Endodermal cell (in vitro differentiated cells): ENCODE measurements around the gene RALGAPA2. TPM values are rescaled to one million over a fixed set of nuclear protein-coding genes. Genes with fewer than 3 reads are reported as not detected.
A peak's percentile ranks its signal among the peaks of the same experiment; 100 is the strongest.

ENCODE experiments used
- DNase-seq: peaks from one replicate; pipeline ENCODE4 v3.0.0-alpha.2; 2017
- H3K27ac ChIP-seq: 2 replicates; pipeline ENCODE4 v1.5.1; 2013; ENCODE audit warnings: mild to moderate bottlenecking, low read depth, low read length, moderate library complexity
- H3K27me3 ChIP-seq: 2 replicates; pipeline ENCODE4 v1.6.1; 2013; ENCODE audit warnings: mild to moderate bottlenecking, low read length, moderate library complexity; ENCODE audit not compliant: insufficient read depth, control insufficient read depth, poor library complexity, severe bottlenecking
- H3K36me3 ChIP-seq: 2 replicates; pipeline ENCODE4 v1.7.0; 2013; ENCODE audit warnings: mild to moderate bottlenecking, low read length, moderate library complexity; ENCODE audit not compliant: control insufficient read depth, insufficient read depth
- H3K4me1 ChIP-seq: one replicate; pipeline ENCODE4 v1.7.0; 2013; ENCODE audit warnings: low read length; ENCODE audit not compliant: control insufficient read depth, insufficient read depth
- H3K4me3 ChIP-seq: 2 replicates; pipeline ENCODE4 v1.5.1; 2013; ENCODE audit warnings: mild to moderate bottlenecking, low read length, moderate library complexity
- H3K9ac ChIP-seq: 2 replicates; pipeline ENCODE4 v1.6.1; 2013; ENCODE audit warnings: mild to moderate bottlenecking, low read length, moderate library complexity; ENCODE audit not compliant: poor library complexity, severe bottlenecking; ENCODE audit errors: extremely low read depth
- H3K9me3 ChIP-seq: 2 replicates; pipeline ENCODE4 v1.6.1; 2013; ENCODE audit warnings: mild to moderate bottlenecking, low read length, moderate library complexity; ENCODE audit not compliant: control insufficient read depth
- H3K27ac Mint-ChIP-seq: 2 replicates; pipeline ENCODE4 v1.8.0; 2020; ENCODE audit warnings: mixed read lengths
- H3K27me3 Mint-ChIP-seq: 2 replicates; pipeline ENCODE4 v1.8.0; 2021; ENCODE audit warnings: mild to moderate bottlenecking, mixed read lengths; ENCODE audit not compliant: insufficient read depth
- H3K36me3 Mint-ChIP-seq: 2 replicates; pipeline ENCODE4 v1.8.0; 2020; ENCODE audit warnings: low read depth, mixed read lengths
- H3K4me1 Mint-ChIP-seq: 2 replicates; pipeline ENCODE4 v1.8.0; 2020; ENCODE audit warnings: mixed read lengths
- H3K4me3 Mint-ChIP-seq: 2 replicates; pipeline ENCODE4 v1.8.0; 2020; ENCODE audit warnings: mild to moderate bottlenecking, moderate library complexity, mixed read lengths
- H3K9me3 Mint-ChIP-seq: 2 replicates; pipeline ENCODE4 v1.8.0; 2020; ENCODE audit warnings: mild to moderate bottlenecking, mixed read lengths
- whole genome bisulfite sequencing, 2 experiments: methylation state at CpG; one replicate each; pipeline versions ENCODE4 v1.1.5 to v1.1.7; 2013; ENCODE audit warnings: missing lambda C conversion rate in 2 of 2, mixed read lengths in 1 of 2; ENCODE audit not compliant: insufficient coverage in 1 of 2, insufficient read length in 1 of 2; 5-methylcytosine and 5-hydroxymethylcytosine counted together
- total RNA-seq, 2 donors: library from RNA; stranded (reverse); fragmentation: NEBNext Ultra II Directional in 1 of 2; extraction: Animal tissue kit (Norgen Biotek cat#: 25700) in 1 of 2; gene quantifications; 2 replicates in 1 of 2; 3 replicates in 1 of 2; pipeline ENCODE4 v1.2.1, GENCODE V29; 2021
- TF ChIP-seq, protein P1 (sequence below): fragments of 200-600 bp; sonication (generic); conservative IDR thresholded peaks from 2 replicates; pipeline ENCODE4 v1.5.0; 2021; ENCODE audit warnings: antibody characterized with exemption, mild to moderate bottlenecking

The RALGAPA2 gene
- total RNA-seq, 2 donors from 2014 or later, result 19.5 to 24.6 TPM

DNA sequence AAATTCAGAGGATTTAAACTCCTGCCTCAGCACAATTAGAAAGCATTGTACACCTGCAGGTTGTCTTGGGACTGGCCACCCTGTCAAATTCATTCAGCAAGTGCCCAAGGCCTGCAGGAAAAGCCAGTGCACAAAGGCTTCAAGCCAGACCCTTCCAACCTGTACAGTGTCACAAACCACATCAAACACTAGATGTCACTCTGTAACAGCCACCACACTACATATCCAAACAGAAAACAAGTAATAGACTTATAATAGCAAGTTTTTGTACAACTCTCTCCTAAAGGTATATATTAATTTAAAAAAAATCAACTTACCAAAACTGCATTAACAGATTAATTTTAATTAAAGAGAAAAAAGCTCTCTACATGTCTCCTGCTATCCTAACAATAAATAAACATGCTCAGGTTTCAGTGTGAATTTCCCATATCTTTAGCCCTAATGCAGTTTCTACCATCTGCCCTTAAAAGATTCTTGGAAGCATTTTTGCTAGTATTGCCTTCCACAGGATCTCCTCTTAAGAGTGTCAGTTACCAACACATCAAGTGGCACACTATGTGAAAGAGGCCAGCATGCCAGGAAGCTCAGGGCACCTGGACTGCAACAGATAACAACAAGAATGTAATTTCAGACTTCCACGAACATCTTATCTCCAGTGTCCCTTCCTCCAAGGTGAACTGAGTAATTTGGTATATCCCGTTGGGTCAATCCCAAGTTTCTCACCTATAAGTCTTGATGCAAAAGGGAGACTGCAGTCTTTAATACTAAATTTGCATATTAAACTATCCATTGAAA, 47.5 kb downstream of the RALGAPA2 start:
- H3K27ac Mint-ChIP-seq, result no peak overlapping the region
- H3K9me3 ChIP-seq, result no peaks in the 10 kb centered on the region
- H3K9ac ChIP-seq, result no peak overlapping the region
- TF ChIP-seq, protein P1, sequence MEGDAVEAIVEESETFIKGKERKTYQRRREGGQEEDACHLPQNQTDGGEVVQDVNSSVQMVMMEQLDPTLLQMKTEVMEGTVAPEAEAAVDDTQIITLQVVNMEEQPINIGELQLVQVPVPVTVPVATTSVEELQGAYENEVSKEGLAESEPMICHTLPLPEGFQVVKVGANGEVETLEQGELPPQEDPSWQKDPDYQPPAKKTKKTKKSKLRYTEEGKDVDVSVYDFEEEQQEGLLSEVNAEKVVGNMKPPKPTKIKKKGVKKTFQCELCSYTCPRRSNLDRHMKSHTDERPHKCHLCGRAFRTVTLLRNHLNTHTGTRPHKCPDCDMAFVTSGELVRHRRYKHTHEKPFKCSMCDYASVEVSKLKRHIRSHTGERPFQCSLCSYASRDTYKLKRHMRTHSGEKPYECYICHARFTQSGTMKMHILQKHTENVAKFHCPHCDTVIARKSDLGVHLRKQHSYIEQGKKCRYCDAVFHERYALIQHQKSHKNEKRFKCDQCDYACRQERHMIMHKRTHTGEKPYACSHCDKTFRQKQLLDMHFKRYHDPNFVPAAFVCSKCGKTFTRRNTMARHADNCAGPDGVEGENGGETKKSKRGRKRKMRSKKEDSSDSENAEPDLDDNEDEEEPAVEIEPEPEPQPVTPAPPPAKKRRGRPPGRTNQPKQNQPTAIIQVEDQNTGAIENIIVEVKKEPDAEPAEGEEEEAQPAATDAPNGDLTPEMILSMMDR, result peak; percentile 75
- no peak overlapping the region for H3K4me3 ChIP-seq
- no peaks in the 10 kb centered on the region for H3K36me3 Mint-ChIP-seq
- no peaks in the 10 kb centered on the region for H3K4me1 ChIP-seq
- no peak overlapping the region for H3K4me3 Mint-ChIP-seq
- H3K27me3 ChIP-seq, result no peaks in the 10 kb centered on the region
- DNase-seq, result no peak
- WGBS, 2 experiments, result 78 to 88% methylated on average over 1 to 2 of the region's 2 CpGs
- H3K27me3 Mint-ChIP-seq, result no peaks in the 10 kb centered on the region
- no peaks in the 10 kb centered on the region for H3K9me3 Mint-ChIP-seq
- peaks cover 6% of the 10 kb centered on the region for H3K4me1 Mint-ChIP-seq
- no peaks in the 10 kb centered on the region for H3K36me3 ChIP-seq
- H3K27ac ChIP-seq, result no peak overlapping the region

DNA sequence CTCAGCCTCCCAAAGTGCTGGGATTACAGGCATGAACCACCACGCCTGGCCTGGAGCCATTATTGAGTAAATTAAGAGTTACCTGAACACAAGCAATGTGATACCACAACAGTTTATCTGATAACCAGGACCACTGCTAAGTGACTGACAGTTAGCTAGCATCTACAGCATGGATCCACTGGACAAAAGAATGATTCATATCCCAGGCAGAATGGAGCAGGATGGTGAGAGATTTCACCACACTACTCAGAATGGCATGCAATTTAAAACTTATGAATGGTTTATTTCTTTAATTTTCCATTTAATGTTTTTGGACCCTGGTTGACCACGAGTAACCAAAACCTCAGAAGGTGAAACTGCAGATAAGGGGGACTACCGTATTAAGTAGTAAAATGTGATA, 48.6 kb downstream of the RALGAPA2 start:
- Mint-ChIP-seq H3K9me3 (no peaks in the 10 kb centered on the region), H3K36me3 (no peaks in the 10 kb centered on the region), H3K27me3 (no peaks in the 10 kb centered on the region), H3K27ac (no peak overlapping the region), H3K4me3 (no peak overlapping the region), H3K4me1 (peaks cover 6% of the 10 kb centered on the region)
- H3K9me3 ChIP-seq, result no peaks in the 10 kb centered on the region
- DNase-seq, result no peak
- no peaks in the 10 kb centered on the region for H3K4me1 ChIP-seq
- no peaks in the 10 kb centered on the region for H3K27me3 ChIP-seq
- 84 to 94% methylated on average over 2 to 3 of the region's 3 CpGs for WGBS, 2 experiments
- no peak overlapping the region for H3K27ac ChIP-seq
- no peaks in the 10 kb centered on the region for H3K36me3 ChIP-seq
- TF ChIP-seq, protein P1, result no peak
- H3K9ac ChIP-seq, result no peak overlapping the region
- H3K4me3 ChIP-seq, result no peak overlapping the region

DNA sequence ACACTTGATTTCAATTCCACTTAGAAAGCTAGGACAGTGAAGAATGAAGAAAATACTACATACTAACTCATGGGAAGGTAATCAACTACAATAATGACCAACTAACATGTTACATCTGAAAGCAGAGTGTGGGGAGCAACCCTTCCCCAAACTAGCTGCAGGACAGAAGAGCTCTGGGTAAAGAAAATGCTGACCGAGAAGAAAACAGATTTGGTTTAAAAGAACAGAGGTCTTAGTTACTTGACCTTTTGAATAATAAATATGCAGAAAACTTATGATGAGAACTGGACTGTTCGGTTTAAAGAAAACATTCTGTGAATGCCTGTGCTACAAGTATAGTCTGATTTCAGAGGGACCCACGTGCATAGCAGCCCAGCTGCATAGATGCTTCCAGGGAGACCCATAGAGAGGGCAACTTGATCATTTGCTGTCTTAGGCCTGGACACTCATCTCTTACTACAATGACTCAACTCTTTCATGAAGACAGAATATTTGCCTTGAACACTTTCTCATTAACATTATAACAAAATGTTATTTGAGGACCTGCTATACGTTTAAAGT, 53.5 kb downstream of the RALGAPA2 start:
- WGBS, 2 experiments, result 91% methylated on average over 4 of the region's 4 CpGs
- H3K27ac Mint-ChIP-seq, result no peak overlapping the region

More for the DNA sequence above, 53.5 kb downstream of the RALGAPA2 start:
- no peaks in the 10 kb centered on the region for H3K27me3 Mint-ChIP-seq
- Histone ChIP-seq H3K9ac (no peak overlapping the region), H3K4me3 (no peak overlapping the region), H3K9me3 (no peaks in the 10 kb centered on the region), H3K27me3 (no peaks in the 10 kb centered on the region), H3K4me1 (no peaks in the 10 kb centered on the region), H3K36me3 (no peaks in the 10 kb centered on the region), H3K27ac (no peak overlapping the region)
- no peaks in the 10 kb centered on the region for H3K36me3 Mint-ChIP-seq
- TF ChIP-seq, protein P1, result no peak
- DNase-seq, result no peak
- no peak overlapping the region for H3K4me3 Mint-ChIP-seq
- H3K4me1 Mint-ChIP-seq, result no peaks in the 10 kb centered on the region
- H3K9me3 Mint-ChIP-seq, result no peaks in the 10 kb centered on the region
